K562 (cell line): Measurements from ENCODE around the gene MAGOHB. TPM values are rescaled to one million over a fixed set of nuclear protein-coding genes. Genes with fewer than 3 reads are reported as not detected.

ENCODE experiments used
- ATAC-seq: fragments of 200-7000 bp; cut with Tn5 transposase; 3 replicates; pipeline ENCODE4 v1.9.1; 2020; ENCODE audit warnings: moderate library complexity
- BruUV-seq: library from RNA; stranded (reverse); fragments of 400-500 nt; replicated peaks from 2 replicates; lab custom pipeline; 2021; lab: Mats Ljungman, UMichigan
- CTCF ChIA-PET: fragments of 300-600 bp; formaldehyde crosslinking; extraction: SDS; loops from one replicate; lab custom pipeline; 2021; ENCODE audit warnings: low intra/inter-chr PET ratio; lab: Yijun Ruan, JAX
- POLR2A ChIA-PET: fragments of 300-600, 350-650 bp; sonication (Branson Sonifier 250); formaldehyde crosslinking; extraction: SDS; loops from one replicate; lab custom pipeline; 2021; ENCODE audit warnings: antibody characterized with exemption, inconsistent platforms; lab: Yijun Ruan, JAX
- DNase-seq, 4 experiments: peaks; one replicate each; pipeline versions ENCODE4 v3.0.0 to v3.0.0-alpha.2; 2011 to 2018; ENCODE audit warnings: low spot score in 3 of 4, mixed read lengths in 3 of 4; ENCODE audit errors: extremely low read depth in 1 of 4
- FAIRE-seq: peaks from 2 replicates; lab custom pipeline; 2011; peaks lifted over from hg19 to GRCh38; lab: Jason Lieb, UNC
- H2AFZ ChIP-seq: 2 replicates; pipeline ENCODE4 v1.6.0; 2011; ENCODE audit warnings: low read depth, low read length, control low read depth, inconsistent platforms
- H3K27ac ChIP-seq: fragments of 200-600 bp; 3 replicates; pipeline ENCODE4 v1.8.0; 2011; ENCODE audit warnings: low read depth, mild to moderate bottlenecking, control low read depth, inconsistent platforms, low read length, moderate library complexity, mixed read lengths; ENCODE audit errors: extremely low read depth
- H3K27me3 ChIP-seq, 2 experiments: fragments of 300-600 bp in 1 of 2; 2 replicates in 1 of 2; 3 replicates in 1 of 2; pipeline versions ENCODE4 v1.6.0 to v1.8.0; 2011; ENCODE audit warnings: inconsistent platforms in 2 of 2, low read length in 2 of 2, mild to moderate bottlenecking in 1 of 2, mixed read lengths in 1 of 2, moderate library complexity in 1 of 2; ENCODE audit not compliant: control insufficient read depth in 2 of 2, insufficient read depth in 2 of 2
- H3K36me3 ChIP-seq: fragments of 300-600 bp; 3 replicates; pipeline ENCODE4 v1.8.0; 2011; ENCODE audit warnings: mild to moderate bottlenecking, low read length, inconsistent platforms; ENCODE audit not compliant: control insufficient read depth, insufficient read depth
- H3K4me1 ChIP-seq, 2 experiments: fragments of 200-600 bp in 1 of 2; replicated peaks in 1 of 2; 2 replicates in 1 of 2; 3 replicates in 1 of 2; pipeline versions ENCODE4 v1.5.1 to v1.8.0; 2011; ENCODE audit warnings: inconsistent platforms in 2 of 2, low read length in 2 of 2, mild to moderate bottlenecking in 1 of 2, mixed read lengths in 1 of 2, moderate library complexity in 1 of 2; ENCODE audit not compliant: control insufficient read depth in 2 of 2, insufficient read depth in 2 of 2
- H3K4me2 ChIP-seq: 2 replicates; pipeline ENCODE4 v1.6.1; 2011; ENCODE audit warnings: low read length, control low read depth, inconsistent platforms, mixed read lengths; ENCODE audit not compliant: insufficient read depth
- H3K4me3 ChIP-seq: fragments of 200-600 bp; sonication (generic), shearing (Covaris generic); 2 replicates; pipeline ENCODE4 v1.5.1; 2016; ENCODE audit warnings: control low read depth, inconsistent platforms
- H3K79me2 ChIP-seq: fragments of 200-600 bp; 3 replicates; pipeline ENCODE4 v1.8.0; 2011; ENCODE audit warnings: low read length, inconsistent platforms; ENCODE audit not compliant: control insufficient read depth, insufficient read depth
- H3K9ac ChIP-seq, 2 experiments: 2 replicates each; pipeline versions ENCODE4 v1.6.0 to v1.6.1; 2011; ENCODE audit warnings: low read depth in 2 of 2, low read length in 2 of 2, control low read depth in 1 of 2, inconsistent platforms in 1 of 2, mild to moderate bottlenecking in 1 of 2, mixed read lengths in 1 of 2; ENCODE audit not compliant: insufficient read depth in 1 of 2
- H3K9me1 ChIP-seq: one replicate; pipeline ENCODE4 v1.6.0; 2011; ENCODE audit warnings: inconsistent platforms, mild to moderate bottlenecking, low read length, moderate library complexity; ENCODE audit not compliant: control insufficient read depth, insufficient read depth
- H3K9me3 ChIP-seq: replicated peaks from 2 replicates; pipeline ENCODE4 v1.5.1; 2011; ENCODE audit warnings: low read depth, low read length, inconsistent platforms; ENCODE audit not compliant: control insufficient read depth, insufficient read depth
- H4K20me1 ChIP-seq: replicated peaks from 2 replicates; pipeline ENCODE4 v1.6.1; 2011; ENCODE audit warnings: low read length, inconsistent platforms, mixed read lengths; ENCODE audit not compliant: control insufficient read depth, insufficient read depth
- DEAF1 ChIP-seq: fragments of 450-650 bp; formaldehyde crosslinking; IDR thresholded peaks from 2 replicates; pipeline ENCODE4 v1.4.0; 2020; ENCODE audit warnings: mild to moderate bottlenecking, moderate library complexity
- HINFP ChIP-seq: fragments of 450-650 bp; conservative IDR thresholded peaks from 2 replicates; pipeline ENCODE4 v1.6.1; 2016; ENCODE audit warnings: missing genetic modification characterization, low read depth, mild to moderate bottlenecking, control low read depth, missing compliant biosample characterization
- KAT7 ChIP-seq: sonication (generic); formaldehyde crosslinking; IDR thresholded peaks from 2 replicates; pipeline ENCODE4 v1.8.0; 2022; ENCODE audit warnings: missing genetic modification reagents, mild to moderate bottlenecking, borderline replicate concordance
- PTTG1 ChIP-seq: fragments of 450-650 bp; IDR thresholded peaks from 2 replicates; pipeline ENCODE4 v1.6.1; 2016; ENCODE audit warnings: low read depth, mild to moderate bottlenecking, missing genetic modification characterization, missing compliant biosample characterization
- RAD21 ChIP-seq, 2 experiments: fragments of 250-450 bp in 1 of 2; fragments of 450-650 bp in 1 of 2; sonication (Bioruptor Pico) in 1 of 2; formaldehyde crosslinking in 1 of 2; IDR thresholded peaks in 1 of 2; conservative IDR thresholded peaks in 1 of 2; 2 replicates each; pipeline versions ENCODE4 v1.4.0 to v1.8.0; 2020 to 2022; ENCODE audit warnings: mild to moderate bottlenecking in 2 of 2, moderate library complexity in 1 of 2
- TAF9B ChIP-seq: fragments of 450-650 bp; IDR thresholded peaks from 2 replicates; pipeline ENCODE4 v1.6.1; 2018; ENCODE audit warnings: mild to moderate bottlenecking; ENCODE audit not compliant: partially characterized antibody
- USF1 ChIP-seq: sonication (generic); formaldehyde crosslinking; IDR thresholded peaks from 2 replicates; pipeline ENCODE4 v1.9.0; 2022; ENCODE audit warnings: mild to moderate bottlenecking, missing genetic modification reagents
- ZNF143 ChIP-seq: sonication (generic); formaldehyde crosslinking; IDR thresholded peaks from 2 replicates; pipeline ENCODE4 v1.9.0; 2022; ENCODE audit warnings: mild to moderate bottlenecking, missing genetic modification reagents
- ZNF57 ChIP-seq: fragments of 450-650 bp; formaldehyde crosslinking; IDR thresholded peaks from 2 replicates; pipeline ENCODE4 v1.4.0; 2020; ENCODE audit warnings: mild to moderate bottlenecking, moderate library complexity
- WGBS: fragments of 100-300 bp; shearing (Covaris generic); methylation state at CpG from one replicate; pipeline ENCODE4 v1.1.6; 2016; ENCODE audit warnings: low coverage, mixed read lengths; ENCODE audit not compliant: insufficient coverage; ENCODE audit errors: missing lambda C conversion rate; 5-methylcytosine and 5-hydroxymethylcytosine counted together
- in situ Hi-C: fragments of 300-500 bp; cut with MboI; formaldehyde crosslinking; loops from 4 replicates; pipeline ENCODE4 v1.15.0; 2018; ENCODE audit warnings: inconsistent platforms, mixed read lengths
- intact Hi-C: fragments of 100-400 bp; cut with micrococcal nuclease; formaldehyde crosslinking; loops from 2 replicates; pipeline ENCODE4 v1.14.2; 2022
- polyA plus RNA-seq, 8 experiments: library from polyadenylated mRNA; depleted of rRNA in 4 of 8; stranded (reverse) in 5 of 8; unstranded in 3 of 8; fragments of >200 nt; fragmentation: Nextera tagmentation in 2 of 8; fragmentation: Illumina TruSeq in 1 of 8; extraction: Ambion mirVana in 2 of 8; extraction: Trizol in 1 of 8; gene quantifications; 2 replicates each; pipeline versions ENCODE4 v1.2.1 to v1.2.3, GENCODE V29; 2011 to 2014; ENCODE audit warnings: inconsistent platforms in 1 of 8, missing spikeins in 1 of 8
- total RNA-seq, 7 experiments: library from RNA; depleted of rRNA in 6 of 7; stranded (reverse); fragments of >200 nt in 6 of 7; fragmentation: Illumina TruSeq in 2 of 7; extraction: Trizol in 2 of 7; gene quantifications; 2 replicates each; pipeline versions ENCODE4 v1.2.1 to v1.2.3, GENCODE V29; 2011 to 2021; ENCODE audit warnings: low replicate concordance in 1 of 7

The MAGOHB gene
- total and polyA plus RNA-seq, 9 of the 15 experiments (the other 6 are each of a cell fraction or from before 2014, with no cell fraction given), result 34.5 to 177 (median 85.4) TPM

GRCh38 chr12:10638728-10639127, 25.3 kb upstream of the MAGOHB start (continued):
- no peak for TF ChIP-seq PTTG1 (tag)

- Histone ChIP-seq H3K9me1 (no peaks in the 10 kb centered on the region), H3K4me1 (no peaks in the 10 kb centered on the region), H2AFZ (no peak overlapping the region), H3K9ac (no peak overlapping the region), H4K20me1 (no peaks in the 10 kb centered on the region), H3K27me3 (no peaks in the 10 kb centered on the region), H3K4me3 (no peak overlapping the region), H3K79me2 (no peaks in the 10 kb centered on the region), H3K4me2 (no peak overlapping the region), H3K36me3 (no peaks in the 10 kb centered on the region), H3K9me3 (no peaks in the 10 kb centered on the region), H3K27ac (no peak overlapping the region)
- ATAC-seq, result no peak
- 4% methylated on average over 6 of the region's 6 CpGs for WGBS
- DNase-seq, result no peak
- BruUV-seq, result no TSS peak
- CTCF ChIA-PET, result no interaction called here
- no peak for FAIRE-seq
- intact Hi-C loops (no loop called here), in situ Hi-C loops (no loop called here)
- TF ChIP-seq ZNF143 (CRISPR knock-in tag) (no peak), RAD21 (CRISPR knock-in tag; conservative IDR thresholded peaks at IDR 0.05 in 1 of 2, IDR thresholded peaks at IDR 0.05 in 1 of 2) (no peak), HINFP (tag) (no peak), USF1 (CRISPR knock-in tag) (no peak), DEAF1 (CRISPR knock-in tag) (no peak), TAF9B (no peak), ZNF57 (CRISPR knock-in tag) (no peak), KAT7 (CRISPR knock-in tag) (no peak)
- POLR2A ChIA-PET, result no interaction called here
These were observed 23.2 kb upstream of the MAGOHB start for GRCh38 chr12:10636611-10637010.
